Pancreas (tissue), 10 donors: Measurements from ENCODE around the gene MPC1. TPM values are rescaled to one million over a fixed set of nuclear protein-coding genes. Genes with fewer than 3 reads are reported as not detected.
"Not testable (repeated sequence)": the region's sequence is repeated elsewhere in the genome, so short reads cannot be mapped to it uniquely, and the experiment has no call there.

Experiments
- ATAC-seq, 4 donors: fragments of 200-7000 bp; cut with Tn5 transposase; one replicate each; pipeline versions ENCODE4 v1.8.0 to v1.9.1; 2020; ENCODE audit warnings: mild to moderate bottlenecking in 4 of 4, moderate library complexity in 4 of 4
- DNase-seq, 6 donors: peaks; one replicate each; pipeline ENCODE4 v3.0.0-alpha.2; 2020
- FAIRE-seq: peaks from 2 replicates; lab custom pipeline; 2012; peaks lifted over from hg19 to GRCh38; lab: Jason Lieb, UNC
- H3K27ac ChIP-seq, 4 donors: fragments of 200-600 bp; sonication (generic); 1 replicate in 3 of 4; 2 replicates in 1 of 4; pipeline versions ENCODE4 v1.5.0 to v1.8.0; 2020
- H3K27me3 ChIP-seq, 4 donors: fragments of 200-600 bp; one replicate each; pipeline ENCODE4 v1.8.0; 2021
- H3K36me3 ChIP-seq, 3 donors: fragments of 200-600 bp; sonication (generic) in 1 of 3; one replicate each; pipeline versions ENCODE4 v1.5.0 to v1.8.0; 2020 to 2021
- H3K4me1 ChIP-seq, 3 donors: fragments of 200-600 bp; one replicate each; pipeline ENCODE4 v1.8.0; 2021
- H3K4me3 ChIP-seq, 4 donors: fragments of 200-600 bp; sonication (generic) in 2 of 4; one replicate each; pipeline versions ENCODE4 v1.5.0 to v1.8.0; 2020 to 2021
- H3K9me3 ChIP-seq, 4 donors: fragments of 200-600 bp; one replicate each; pipeline ENCODE4 v1.8.0; 2021
- WGBS, 2 donors: extraction: QIAGEN DNeasy Blood & Tissue Kit; methylation state at CpG; one replicate each; pipeline ENCODE4 v1.1.7; 2013; 5-methylcytosine and 5-hydroxymethylcytosine counted together
- intact Hi-C, 3 donors: fragments of 100-400 bp; cut with DNase I; formaldehyde crosslinking; loops; one replicate each; pipeline versions ENCODE4 v1.11.1 to v1.14.2; 2022
- polyA plus RNA-seq, 2 donors: library from polyadenylated mRNA; stranded (reverse); fragments of 200-250 nt; gene quantifications; one replicate each; pipeline ENCODE4 v1.2.3, GENCODE V29; 2013
- total RNA-seq, 6 donors: library from RNA; stranded (reverse); fragmentation: NEBNext Ultra II Directional in 4 of 6; extraction: Animal tissue kit (Norgen Biotek cat#: 25700) in 4 of 6; gene quantifications; one replicate each; pipeline versions ENCODE4 v1.2.1 to v1.2.4, GENCODE V29; 2021 to 2023
- TF ChIP-seq, protein P1 (sequence below), 4 donors: fragments of 200-600 bp; sonication (generic) in 3 of 4; IDR thresholded peaks; one replicate each; pipeline versions ENCODE4 v1.5.0 to v1.8.0; 2021; ENCODE audit warnings: antibody characterized with exemption in 4 of 4
- donor health status: healthy with polysubstance abuse.
- donor health status: DM: no; HTN: no; CAD: no; lungs with moderate emphysema.
- donor health status: DM: no; HTN: no; CAD: no.
- donor health status: control.
- donor health status: control.
- donor health status: Bipolar disorder and iron deficiency.
- donor health status: DM: yes; HTN: yes; CAD: no.
- donor health status: DM: no; HTN: no; CAD: no.
- donor health status: DM: no; HTN: no; CAD: no.
- donor health status: DM: yes; HTN: yes; CAD: no.

MPC1 gene
- total and polyA plus RNA-seq, 8 donors, result 17.0 to 56.3 (median 26.8) TPM

DNA sequence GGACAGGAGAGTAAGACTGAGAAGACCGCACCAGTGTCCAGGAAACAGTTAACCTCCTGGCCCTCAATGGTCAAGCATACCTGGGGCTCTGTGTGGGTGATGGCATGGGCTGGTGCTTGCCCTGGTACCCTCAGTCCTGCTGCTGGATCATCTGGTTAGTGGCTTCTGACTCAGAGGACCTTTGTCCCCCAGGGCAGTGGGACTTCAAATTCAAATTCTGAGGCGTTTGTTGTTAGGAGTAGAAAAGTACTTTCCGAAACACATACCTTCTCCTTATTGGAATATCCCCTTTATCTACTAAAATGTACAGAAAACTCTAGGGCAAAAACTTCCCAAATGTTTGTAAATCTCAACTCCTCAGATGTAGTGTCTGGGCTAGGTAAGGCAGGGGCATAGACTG lies 36.3 kb downstream of the MPC1 start:
- FAIRE-seq (no peak), DNase-seq (no peak), ATAC-seq (no peak)
- Histone ChIP-seq H3K4me3 (no peak overlapping the region), H3K36me3 (no peaks in the 10 kb centered on the region), H3K27ac (no peak overlapping the region), H3K27me3 (no peaks in the 10 kb centered on the region), H3K4me1 (peaks cover 0 to 3% (median 2%) of the 10 kb centered on the region in 3 donors), H3K9me3 (no peaks in the 10 kb centered on the region)
- 79 to 84% methylated on average over 3 of the region's 3 CpGs for WGBS, 2 donors
- TF ChIP-seq, protein P1, sequence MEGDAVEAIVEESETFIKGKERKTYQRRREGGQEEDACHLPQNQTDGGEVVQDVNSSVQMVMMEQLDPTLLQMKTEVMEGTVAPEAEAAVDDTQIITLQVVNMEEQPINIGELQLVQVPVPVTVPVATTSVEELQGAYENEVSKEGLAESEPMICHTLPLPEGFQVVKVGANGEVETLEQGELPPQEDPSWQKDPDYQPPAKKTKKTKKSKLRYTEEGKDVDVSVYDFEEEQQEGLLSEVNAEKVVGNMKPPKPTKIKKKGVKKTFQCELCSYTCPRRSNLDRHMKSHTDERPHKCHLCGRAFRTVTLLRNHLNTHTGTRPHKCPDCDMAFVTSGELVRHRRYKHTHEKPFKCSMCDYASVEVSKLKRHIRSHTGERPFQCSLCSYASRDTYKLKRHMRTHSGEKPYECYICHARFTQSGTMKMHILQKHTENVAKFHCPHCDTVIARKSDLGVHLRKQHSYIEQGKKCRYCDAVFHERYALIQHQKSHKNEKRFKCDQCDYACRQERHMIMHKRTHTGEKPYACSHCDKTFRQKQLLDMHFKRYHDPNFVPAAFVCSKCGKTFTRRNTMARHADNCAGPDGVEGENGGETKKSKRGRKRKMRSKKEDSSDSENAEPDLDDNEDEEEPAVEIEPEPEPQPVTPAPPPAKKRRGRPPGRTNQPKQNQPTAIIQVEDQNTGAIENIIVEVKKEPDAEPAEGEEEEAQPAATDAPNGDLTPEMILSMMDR (IDR thresholded peaks at IDR 0.05), result no peak
- intact Hi-C loops, result no loop called here

DNA sequence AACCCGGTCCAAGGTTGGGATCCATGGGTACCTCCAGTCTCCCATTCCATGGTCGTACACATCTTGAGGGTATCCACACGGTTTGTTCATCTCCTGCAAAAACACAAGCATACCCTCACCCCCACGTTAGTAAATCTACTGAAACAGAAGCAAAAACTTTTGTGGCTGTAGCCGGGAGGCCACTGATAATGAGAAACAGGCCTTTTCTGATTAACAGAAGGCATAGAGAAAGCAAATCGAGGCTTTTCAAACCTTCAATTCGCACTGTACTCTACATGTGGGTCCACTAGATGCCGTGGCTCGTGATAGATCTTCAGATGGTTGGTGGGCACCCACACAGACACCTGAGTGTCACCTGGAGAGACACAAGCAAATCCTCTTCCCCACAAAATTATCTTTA lies 37.1 kb downstream of the MPC1 start:
- H3K36me3 ChIP-seq, H3K27ac ChIP-seq, H3K27me3 ChIP-seq, ATAC-seq, FAIRE-seq, intact Hi-C loops, H3K9me3 ChIP-seq, DNase-seq, H3K4me1 ChIP-seq, H3K4me3 ChIP-seq: not testable (repeated sequence)
- WGBS, 2 donors, result 72 to 80% methylated on average over 9 of the region's 9 CpGs

DNA sequence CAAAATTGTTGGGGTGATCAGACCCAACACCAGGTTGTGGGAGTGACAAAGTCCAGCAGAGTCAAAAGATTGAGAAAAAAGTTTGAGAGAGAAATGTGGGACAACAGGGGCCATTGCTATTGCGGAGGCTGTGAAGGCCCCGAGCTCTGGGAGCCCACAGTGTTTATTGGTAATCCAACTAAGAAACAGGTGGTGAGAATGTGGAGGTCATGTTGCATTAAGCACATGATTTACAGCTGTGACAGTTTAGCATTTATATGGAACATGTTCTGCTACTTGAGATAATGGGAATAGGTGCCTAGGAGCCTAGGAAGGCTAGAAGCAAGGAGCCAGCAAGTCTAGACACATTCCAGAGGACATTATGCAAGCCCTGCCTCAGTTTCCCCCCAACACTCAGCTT lies 37.8 kb downstream of the MPC1 start:
- FAIRE-seq, H3K27ac ChIP-seq, H3K36me3 ChIP-seq, DNase-seq, H3K27me3 ChIP-seq, H3K4me3 ChIP-seq, ATAC-seq, H3K9me3 ChIP-seq, intact Hi-C loops: not testable (repeated sequence)
- H3K4me1 ChIP-seq, result peaks cover 10 to 16% (median 14%) of the 10 kb centered on the region in 3 donors
- WGBS, 2 donors, result 87 to 91% methylated on average over 2 of the region's 2 CpGs

DNA sequence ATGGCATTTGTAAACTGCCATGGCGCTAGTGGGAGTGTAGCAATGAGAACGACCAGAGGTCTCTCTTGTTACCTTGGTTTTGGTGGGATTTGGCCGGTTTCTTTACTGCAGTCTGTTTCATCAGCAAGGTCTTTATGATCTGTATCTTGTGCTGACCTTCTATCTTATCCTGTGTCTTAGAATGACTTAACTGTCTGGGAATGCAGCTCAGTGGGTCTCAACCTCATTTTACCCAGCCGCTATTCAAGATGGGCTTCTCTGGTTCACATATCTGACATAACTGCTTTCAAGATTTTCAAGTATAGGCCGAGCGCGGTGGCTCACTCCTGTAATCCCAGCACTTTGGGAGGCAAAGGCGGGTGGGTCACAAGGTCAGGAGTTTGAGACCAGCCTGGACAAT lies 38.5 kb downstream of the MPC1 start:
- peaks cover 13 to 20% (median 14%) of the 10 kb centered on the region in 3 donors for H3K4me1 ChIP-seq
- no peak for FAIRE-seq
- no peak overlapping the region for H3K4me3 ChIP-seq
- TF ChIP-seq, protein P1 (IDR thresholded peaks at IDR 0.05), result no peak
- intact Hi-C loops, result no loop called here
- H3K36me3 ChIP-seq, result no peaks in the 10 kb centered on the region
- no peak overlapping the region for H3K27ac ChIP-seq
- H3K9me3 ChIP-seq, result no peaks in the 10 kb centered on the region
- WGBS, 2 donors, result 94 to 97% methylated on average over 8 of the region's 8 CpGs
- no peak for DNase-seq
- no peak for ATAC-seq
- no peaks in the 10 kb centered on the region for H3K27me3 ChIP-seq

DNA sequence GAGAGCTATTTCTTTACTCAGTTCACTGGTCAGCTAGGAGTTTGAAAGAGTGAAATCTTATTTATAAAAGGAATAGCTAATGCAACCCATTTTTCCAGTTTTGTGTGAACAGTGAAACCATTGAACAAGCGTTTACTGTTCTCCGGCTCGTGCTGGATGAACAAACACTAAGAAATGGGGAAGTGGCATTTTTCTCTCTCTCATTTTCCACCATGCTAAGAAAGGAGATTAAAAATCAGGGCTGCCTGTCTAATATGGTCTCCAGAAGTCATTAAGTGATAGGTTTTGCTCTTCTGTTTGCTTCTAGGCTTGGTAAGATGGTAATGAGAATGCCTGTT lies 39.6 kb downstream of the MPC1 start:
- Histone ChIP-seq H3K9me3 (no peaks in the 10 kb centered on the region), H3K36me3 (no peaks in the 10 kb centered on the region), H3K27me3 (no peaks in the 10 kb centered on the region), H3K27ac (peak overlapping the region; percentile 75 to 89 (median 83)), H3K4me3 (peak overlapping the region; percentile 88 to 100 (median 92)), H3K4me1 (peaks cover 13 to 20% (median 14%) of the 10 kb centered on the region in 3 donors)
- ATAC-seq (peak in 3 of 4 donors; percentile 7 to 19 (median 13)), FAIRE-seq (no peak), DNase-seq (no peak)
- 0 to 2% methylated on average over 3 of the region's 3 CpGs for WGBS, 2 donors
- TF ChIP-seq, protein P1 (IDR thresholded peaks at IDR 0.05), result no peak
- intact Hi-C loops, result no loop called here

DNA sequence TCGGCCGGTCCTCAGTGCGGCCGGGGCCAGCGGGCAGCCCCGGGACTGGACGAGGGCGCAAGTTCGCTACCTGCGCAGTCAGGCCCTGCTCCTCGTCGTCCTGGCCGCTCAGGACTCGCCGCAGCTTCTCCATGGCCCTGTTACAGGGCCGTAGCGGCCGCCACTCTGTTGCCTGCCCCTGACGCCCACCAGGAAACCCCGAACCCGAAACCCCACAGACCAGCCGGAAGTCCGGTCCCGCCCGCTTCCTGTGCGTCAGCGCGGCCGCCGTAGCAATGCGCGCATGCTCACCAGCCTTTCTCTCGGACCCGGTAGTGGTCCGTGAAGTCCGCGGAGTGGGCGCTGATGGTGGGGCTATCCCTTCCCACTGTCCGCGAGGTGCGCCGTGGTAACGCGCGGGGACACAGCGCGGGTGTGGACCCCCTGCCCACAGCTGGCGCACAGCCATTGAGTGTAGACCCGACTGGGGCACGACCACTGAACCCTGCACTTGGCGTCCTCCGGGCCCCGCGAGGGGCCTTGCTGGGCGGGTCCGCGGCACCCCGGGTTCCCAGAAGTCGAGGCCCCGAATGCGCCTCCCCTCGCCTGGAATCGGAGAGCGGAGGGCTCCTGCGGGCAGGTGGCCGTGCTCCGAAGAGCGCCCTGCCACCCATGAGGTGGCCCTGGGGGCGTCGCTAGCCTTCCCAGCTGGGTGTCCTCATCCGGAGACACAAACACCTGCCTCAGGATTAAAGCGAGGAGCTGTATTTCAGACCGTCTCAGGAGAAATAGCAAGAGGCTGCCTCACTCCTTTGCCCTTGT lies 40.2 kb downstream of the MPC1 start, which contains the start of gene SFT2D1:
SFT2D1 (minus strand) TSS at position 197 of the 801 bp plus-strand sequence; CDS start at position 133, 64 bp downstream.
- Histone ChIP-seq H3K36me3 (no peaks in the 10 kb centered on the region), H3K27ac (peak within 1 kb of the TSS; percentile 75 to 89 (median 83)), H3K4me3 (peak within 1 kb of the TSS; percentile 88 to 100 (median 92)), H3K4me1 (peaks cover 13 to 20% (median 14%) of the 10 kb centered on the region in 3 donors), H3K9me3 (no peaks in the 10 kb centered on the region), H3K27me3 (no peaks in the 10 kb centered on the region)
- ATAC-seq (peak; percentile 98 to 99 (median 99)), DNase-seq (peak; percentile 74 to 93 (median 82)), FAIRE-seq (no peak)
- intact Hi-C loops, result no loop called here
- 0 to 1% methylated on average over 64 to 73 of the region's 73 CpGs for WGBS, 2 donors
- TF ChIP-seq, protein P1 (IDR thresholded peaks at IDR 0.05), result no peak
